NCI-H1930 (cell line): ENCODE measurements around the gene PRR23A.
A peak's percentile ranks its signal among the peaks of the same experiment; 100 is the strongest.
"Not testable (repeated sequence)": the region's sequence is repeated elsewhere in the genome, so short reads cannot be mapped to it uniquely, and the experiment has no call there.

Source experiments
- DNase-seq, 2 experiments: peaks; one replicate each; lab custom pipeline; 2025; lab: John Stamatoyannopoulos, UW

PRR23A gene

GRCh38 chr3:139006051-139006716, at the start of gene PRR23A:
PRR23A (minus strand) TSS chr3:139006268; CDS start chr3:139006268, 0 bp downstream.
- DNase-seq: no peak

DNA sequence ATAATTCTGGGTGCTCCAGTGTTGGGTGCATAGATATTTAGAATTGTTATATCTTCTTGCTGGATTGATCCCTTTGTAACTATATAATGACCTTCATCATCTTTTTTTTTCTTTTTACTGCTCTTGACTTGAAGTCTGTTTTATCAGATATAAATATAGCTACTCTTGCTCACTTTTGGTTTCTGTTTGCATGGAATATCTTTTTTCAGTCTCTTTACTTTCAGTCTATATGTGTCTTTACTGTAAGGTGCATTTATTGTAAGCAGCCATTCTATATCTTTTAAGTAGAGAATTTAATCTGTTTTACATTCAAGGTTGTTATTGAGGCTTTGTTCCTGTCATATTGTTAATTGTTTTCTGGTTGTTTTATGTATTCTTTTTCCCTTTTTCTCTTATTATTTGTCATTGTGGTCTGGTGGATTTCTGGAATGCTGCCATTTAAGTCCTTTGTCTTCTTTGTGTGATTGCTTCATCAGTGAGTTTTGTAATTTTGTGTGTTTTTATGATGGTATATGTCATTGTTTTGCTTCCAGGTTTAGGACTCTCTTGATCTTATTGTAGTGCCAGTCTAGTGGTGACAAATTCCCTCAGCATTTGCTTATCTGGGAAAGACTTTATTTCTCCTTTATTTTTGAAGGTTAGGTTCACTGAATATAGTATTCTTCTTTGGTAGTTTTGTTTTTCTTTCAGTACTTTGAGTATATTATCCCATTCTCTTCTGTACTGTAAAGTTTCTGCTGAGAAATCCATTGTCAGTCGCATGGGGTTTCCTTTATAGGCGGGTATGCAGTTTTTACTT, 46.9 kb upstream of the PRR23A start:
- no peak for DNase-seq

- DNase-seq: no peak
These were observed 38.5 kb upstream of the PRR23A start, which contains the start of gene PRR23C for GRCh38 chr3:139044366-139045210. PRR23C (minus strand) TSS chr3:139044892; CDS start chr3:139044620, 272 bp downstream.

DNA sequence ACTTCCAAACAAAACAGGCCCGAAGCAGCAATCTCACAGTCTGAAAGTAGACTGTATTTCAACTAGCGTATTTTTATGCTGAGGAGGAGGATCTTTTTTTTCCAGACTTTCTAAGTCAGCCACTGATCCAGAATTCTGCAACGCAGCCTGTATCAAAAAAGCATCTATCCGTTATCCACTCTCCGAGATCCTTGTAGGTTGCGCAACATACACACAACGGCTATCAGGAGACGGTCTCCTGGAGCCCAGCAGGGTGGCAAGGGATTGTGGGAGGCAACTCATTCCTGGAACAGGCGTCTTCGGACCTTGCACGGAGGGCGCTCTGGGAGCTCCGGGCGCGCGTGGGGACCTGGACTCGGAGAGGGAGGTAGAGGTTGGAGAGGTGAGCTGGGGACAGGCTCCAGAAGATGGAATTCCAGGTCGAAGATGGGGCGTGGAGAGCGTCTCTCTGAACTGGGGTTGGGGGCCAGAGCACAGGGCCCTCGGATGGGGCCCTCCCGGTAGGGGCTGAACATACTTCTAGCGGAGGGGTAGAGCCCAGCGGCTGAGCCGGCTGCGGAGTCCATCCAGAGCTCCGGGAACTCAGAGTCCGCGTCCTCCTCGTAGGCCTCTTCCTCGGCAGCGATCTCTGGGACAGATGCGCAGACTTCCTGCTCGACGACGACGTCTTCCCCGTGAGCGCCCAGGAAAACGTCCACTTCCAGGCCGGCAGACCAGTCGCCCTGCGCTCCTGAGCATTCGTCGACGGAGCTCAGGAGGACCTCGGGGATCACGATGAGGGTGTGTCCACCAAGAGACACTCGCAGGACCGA, 37.7 kb upstream of the PRR23A start:
- DNase-seq: no peak

DNA sequence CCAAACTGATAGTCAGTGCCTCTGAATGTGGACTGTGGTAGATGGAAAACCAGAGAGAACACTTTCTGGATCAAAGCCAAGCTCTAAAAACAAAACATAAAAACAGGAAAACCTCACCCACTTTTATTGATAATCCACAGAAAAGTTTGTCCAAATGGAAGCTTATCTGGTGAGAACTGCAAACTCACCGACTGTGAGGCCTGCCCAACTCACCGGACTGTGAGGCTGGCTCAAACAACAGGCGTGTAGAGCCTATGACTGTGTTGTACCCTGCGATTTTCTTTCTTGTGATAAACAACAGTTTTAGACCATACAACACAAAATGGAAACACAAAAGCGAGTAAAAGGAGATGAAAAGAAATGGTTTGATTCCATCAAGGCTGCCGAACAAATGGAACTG, 31.4 kb upstream of the PRR23A start:
- DNase-seq: no peak

DNA sequence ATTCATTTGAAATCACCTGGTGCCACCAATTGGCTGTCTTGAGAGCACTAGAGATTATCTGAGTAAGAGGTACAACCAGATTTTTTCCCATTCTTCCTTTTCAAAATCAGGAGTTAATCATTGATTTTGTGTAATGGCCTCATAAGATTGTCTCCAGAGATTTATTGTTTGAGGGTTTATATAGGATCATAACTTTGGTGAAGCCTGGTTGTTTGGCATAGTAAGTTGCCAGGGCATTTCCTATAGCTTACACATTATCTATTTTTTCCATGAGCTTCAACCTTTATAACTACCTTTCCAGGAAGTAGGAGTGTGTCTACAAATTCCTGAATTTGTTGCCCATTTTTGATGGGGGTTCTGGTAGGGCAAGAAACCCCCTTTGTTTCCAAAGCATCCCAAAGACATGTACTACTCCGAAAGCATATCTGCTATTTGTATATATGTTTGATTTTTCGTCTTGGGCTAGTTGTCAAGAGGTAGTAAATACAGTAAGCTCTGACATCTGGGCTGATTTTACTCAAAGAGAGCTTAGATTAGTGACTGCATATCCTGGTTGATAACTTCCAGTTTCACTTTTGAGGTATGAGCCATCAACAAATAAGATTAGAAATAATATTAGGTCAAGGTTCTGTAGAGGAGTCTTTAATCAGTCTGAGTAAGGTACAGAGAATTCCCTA, 26.4 kb upstream of the PRR23A start:
- DNase-seq: no peak

DNA sequence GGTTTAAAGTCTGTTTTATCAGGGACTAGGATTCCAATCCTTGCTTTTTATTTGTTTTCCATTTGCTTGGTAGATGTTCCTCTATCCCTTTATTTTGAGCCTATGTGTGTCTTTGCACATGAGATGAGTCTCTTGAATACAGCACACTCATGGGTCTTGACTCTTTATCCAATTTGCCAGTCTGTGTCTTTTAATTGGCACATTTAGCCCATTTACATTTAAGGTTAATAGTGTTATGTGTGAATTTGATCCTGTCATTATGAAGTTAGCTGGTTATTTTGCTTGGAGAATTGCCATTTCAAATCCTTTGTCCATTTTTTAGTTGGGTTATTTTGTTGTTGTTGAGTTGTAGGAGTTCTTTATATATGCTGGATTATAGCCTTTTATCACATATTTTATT, 24.5 kb upstream of the PRR23A start:
- DNase-seq: not testable (repeated sequence)

DNA sequence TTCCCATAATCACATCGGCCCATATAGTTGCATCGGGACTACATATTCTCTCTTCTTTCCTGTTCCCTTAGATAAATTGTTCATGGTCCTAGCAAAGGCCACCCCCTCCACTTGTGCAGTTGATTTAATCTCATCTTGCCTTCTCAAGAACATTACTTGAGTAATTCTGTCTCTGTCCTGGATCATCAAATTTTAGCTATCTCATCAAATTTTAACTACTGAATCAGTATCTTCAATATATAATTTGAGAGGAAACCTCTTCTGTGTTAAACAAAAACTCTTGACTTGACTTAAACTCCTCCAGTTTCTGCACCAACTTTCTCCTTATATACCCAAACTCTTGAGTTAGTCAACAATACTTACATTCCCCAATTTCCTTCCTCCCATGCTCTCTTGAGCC, 18.9 kb upstream of the PRR23A start:
- DNase-seq: no peak

DNA sequence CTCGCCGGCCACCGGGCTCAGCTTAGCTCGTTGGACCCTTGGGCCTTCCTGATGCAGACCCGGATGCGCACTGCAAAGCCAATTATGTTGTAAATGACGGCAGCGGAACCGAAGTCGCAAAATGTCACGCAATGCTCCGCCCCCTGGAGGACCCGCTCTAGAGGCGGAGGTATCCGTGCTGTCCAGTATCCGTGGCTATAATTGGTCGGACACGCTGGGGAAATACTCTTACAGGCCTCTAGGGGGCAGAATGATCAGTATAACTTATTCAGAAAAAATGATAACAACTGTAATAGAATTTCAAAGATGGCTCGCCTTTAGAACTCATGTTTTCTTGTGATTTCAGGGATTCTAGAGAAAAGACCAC, 14.8 kb upstream of the PRR23A start, which contains the start of gene PRR23B:
Gene PRR23B, minus strand, starts transcription at position 59 of the 367 bp plus-strand sequence. CDS start 265 bp downstream, outside the sequence.
- no peak for DNase-seq

- no peak for DNase-seq
These were observed 14.2 kb upstream of the PRR23A start for GRCh38 chr3:139020036-139020867.

DNA sequence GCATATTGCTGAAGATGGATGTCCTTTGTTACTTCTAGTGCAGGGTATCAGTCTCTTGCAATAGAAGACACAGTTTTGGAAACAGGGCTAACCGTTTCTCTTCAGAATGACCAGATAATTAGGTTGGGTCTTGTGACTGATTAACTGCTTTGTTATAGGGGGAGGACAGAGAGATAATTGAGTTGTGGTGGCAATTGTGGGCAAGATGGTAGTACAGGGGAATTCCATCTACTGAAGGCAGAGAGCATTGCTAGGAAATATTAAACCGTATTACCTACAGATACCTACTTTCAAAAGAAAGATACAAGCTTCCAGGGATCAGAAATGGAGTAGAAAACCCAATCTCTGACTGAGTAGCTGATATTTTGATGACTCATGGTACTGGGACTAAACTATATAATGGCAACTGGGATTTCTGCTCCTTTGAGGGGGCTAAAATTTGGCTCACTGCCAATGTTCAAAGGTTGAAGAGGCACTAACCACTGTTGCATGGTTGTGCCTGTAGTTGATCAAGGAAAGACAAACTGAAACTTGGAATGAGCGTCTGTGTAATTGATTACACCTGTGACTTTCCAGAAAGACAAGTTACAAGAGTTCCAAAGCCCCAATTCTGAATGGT, 10.5 kb upstream of the PRR23A start:
- peak in 1 of 2 experiments; percentile 12 for DNase-seq

DNA sequence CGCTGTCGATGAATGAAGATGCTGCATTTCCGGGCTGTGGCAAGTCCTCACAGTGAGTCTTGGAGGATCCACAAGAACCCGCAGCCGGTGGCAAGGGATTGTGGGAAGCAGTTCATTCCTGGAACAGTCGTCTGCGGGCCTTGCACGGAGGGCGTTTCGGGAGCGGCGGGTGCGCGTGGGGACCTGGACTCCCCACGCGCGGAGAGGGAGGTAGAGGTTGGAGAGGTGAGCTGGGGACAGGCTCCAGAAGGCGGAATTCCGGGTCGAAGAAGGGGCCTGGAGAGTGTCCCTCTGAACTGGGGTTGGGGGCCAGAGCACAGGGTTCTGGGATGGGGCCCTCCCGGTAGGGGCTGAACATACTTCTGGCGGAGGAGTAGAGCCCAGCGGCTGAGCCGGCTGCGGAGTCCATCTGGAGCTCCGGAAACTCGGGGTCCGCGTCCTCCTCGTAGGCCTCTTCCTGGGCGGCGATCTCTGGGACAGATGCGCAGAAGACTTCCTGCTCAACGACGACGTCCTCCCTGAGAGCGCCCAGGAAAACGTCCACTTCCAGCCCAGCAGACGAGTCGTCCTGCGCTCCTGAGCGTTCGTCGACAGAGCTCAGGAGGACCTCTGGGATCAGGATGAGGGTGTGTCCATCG, 593 bp downstream of the PRR23A start:
- no peak for DNase-seq

- DNase-seq: no peak
These were observed 10.4 kb downstream of the PRR23A start for GRCh38 chr3:138995706-138996105.

DNA sequence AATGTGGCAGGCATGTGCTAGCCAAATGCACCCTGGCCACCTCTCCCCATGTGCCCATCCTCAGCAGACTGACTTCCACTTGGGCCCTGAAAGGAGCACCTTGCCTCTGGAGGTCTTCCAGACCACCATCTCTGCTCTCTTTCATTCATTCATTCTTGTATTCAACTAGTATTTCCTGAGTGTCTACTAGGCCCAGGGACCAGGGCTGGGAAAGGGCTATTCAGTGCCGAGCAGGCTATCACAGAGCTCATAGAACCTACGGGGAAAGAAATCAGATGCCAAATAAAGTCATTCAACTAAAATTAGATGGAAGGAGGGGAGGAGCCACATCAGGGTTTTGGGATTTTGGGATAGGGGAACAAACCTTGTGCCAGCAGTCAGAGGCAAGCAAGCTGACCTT, 18.9 kb downstream of the PRR23A start:
- no peak for DNase-seq

- DNase-seq: no peak
These were observed 20.1 kb downstream of the PRR23A start for GRCh38 chr3:138985932-138986331.

DNA sequence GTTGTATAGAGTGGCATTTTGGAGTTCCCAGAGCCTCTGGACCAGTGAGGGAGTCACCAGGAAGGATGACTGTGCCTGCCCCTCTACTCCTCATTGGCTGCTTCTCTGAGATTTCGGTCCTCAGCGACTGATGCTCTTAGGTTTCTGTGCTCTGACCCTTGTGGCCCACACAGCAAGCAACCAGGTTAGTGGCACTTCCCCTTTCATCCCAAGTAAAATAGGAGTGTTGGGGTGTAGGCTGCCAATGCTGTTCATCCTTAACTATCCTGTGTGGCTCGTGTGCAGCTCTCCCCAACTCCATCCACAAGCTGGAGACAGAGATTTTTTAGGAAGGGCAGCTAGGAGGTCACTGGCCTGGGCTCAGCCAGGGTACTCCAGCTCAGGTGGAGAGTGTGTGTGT, 21.3 kb downstream of the PRR23A start:
- DNase-seq: no peak

DNA sequence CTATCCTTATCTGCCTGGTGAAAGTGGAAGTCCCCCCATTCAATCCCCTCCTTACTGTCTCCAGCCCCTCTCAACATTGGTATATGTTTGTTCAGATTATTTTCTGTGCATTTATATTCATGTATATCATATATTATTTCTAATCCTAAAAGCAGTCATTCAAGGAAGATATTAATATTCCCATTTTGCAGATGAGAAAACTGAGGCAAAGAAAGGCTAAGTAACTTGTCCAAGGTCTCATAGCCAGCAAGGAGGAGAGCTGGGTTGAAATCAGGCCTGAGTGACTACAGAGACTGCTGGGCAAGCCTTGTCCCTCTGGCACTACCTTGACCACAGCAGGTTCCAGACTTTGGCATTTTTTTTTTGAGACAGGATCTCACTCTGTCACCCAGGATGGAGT, 30.0 kb downstream of the PRR23A start:
- no peak for DNase-seq

GRCh38 chr3:138975351-138975750, 30.7 kb downstream of the PRR23A start:
- DNase-seq: no peak

GRCh38 chr3:138974462-138974861, 31.6 kb downstream of the PRR23A start:
- no peak for DNase-seq
